NT2/D1 (cell line): ENCODE results near the gene OBSCN.
A peak's percentile ranks its signal among the peaks of the same experiment; 100 is the strongest.

Source experiments
- DNase-seq: peaks from one replicate; pipeline ENCODE4 v3.0.0-alpha.2; 2011; ENCODE audit warnings: low read depth, low spot score
- H3K27me3 ChIP-seq: 2 replicates; pipeline ENCODE4 v1.6.0; 2011; ENCODE audit warnings: mild to moderate bottlenecking; ENCODE audit not compliant: insufficient read length, insufficient read depth
- H3K36me3 ChIP-seq: 2 replicates; pipeline ENCODE4 v1.6.1; 2011; ENCODE audit warnings: mild to moderate bottlenecking, low read length, mixed read lengths; ENCODE audit not compliant: insufficient read depth, insufficient read length
- H3K4me1 ChIP-seq: 2 replicates; pipeline ENCODE4 v1.5.1; 2011; ENCODE audit not compliant: insufficient read depth, insufficient read length
- H3K4me3 ChIP-seq: 2 replicates; pipeline ENCODE4 v1.5.1; 2011; ENCODE audit warnings: low read depth; ENCODE audit not compliant: insufficient read length
- H3K9ac ChIP-seq: 2 replicates; pipeline ENCODE4 v1.6.0; 2011; ENCODE audit warnings: low read depth; ENCODE audit not compliant: insufficient read length
- H3K9me3 ChIP-seq: 2 replicates; pipeline ENCODE4 v1.5.1; 2011; ENCODE audit warnings: mild to moderate bottlenecking, low read length; ENCODE audit not compliant: insufficient read depth
- SUZ12 ChIP-seq: IDR thresholded peaks from 2 replicates; pipeline ENCODE4 v1.6.1; 2011; ENCODE audit not compliant: insufficient read length, insufficient read depth; ENCODE audit errors: extremely low read depth
- YY1 ChIP-seq: IDR thresholded peaks from 2 replicates; pipeline ENCODE4 v1.6.1; 2011; ENCODE audit not compliant: insufficient read length, insufficient read depth
- ZNF274 ChIP-seq: IDR thresholded peaks from 2 replicates; pipeline ENCODE4 v1.6.1; 2011; ENCODE audit warnings: mild to moderate bottlenecking, low read depth, low read length

Gene OBSCN

GRCh38 chr1:228275430-228276173 is 67.8 kb downstream of the OBSCN start:
- Histone ChIP-seq H3K27me3 (peaks cover 7% of the 10 kb centered on the region), H3K4me1 (peaks cover 16% of the 10 kb centered on the region), H3K4me3 (peak overlapping the region; percentile 51), H3K9me3 (no peaks in the 10 kb centered on the region), H3K9ac (peak overlapping the region; percentile 90), H3K36me3 (peaks cover 68% of the 10 kb centered on the region)
- no peak for TF ChIP-seq ZNF274
- no peak for TF ChIP-seq SUZ12
- no peak for TF ChIP-seq YY1
- DNase-seq: peak; percentile 91

GRCh38 chr1:228276174-228276831 is 68.5 kb downstream of the OBSCN start:
- no peak for DNase-seq
- TF ChIP-seq SUZ12 (no peak), YY1 (no peak), ZNF274 (no peak)
- Histone ChIP-seq H3K27me3 (peaks cover 7% of the 10 kb centered on the region), H3K4me1 (peaks cover 16% of the 10 kb centered on the region), H3K9ac (peak overlapping the region; percentile 3), H3K36me3 (peaks cover 75% of the 10 kb centered on the region), H3K9me3 (no peaks in the 10 kb centered on the region), H3K4me3 (no peak overlapping the region)

GRCh38 chr1:228276901-228277490 is 69.2 kb downstream of the OBSCN start:
- Histone ChIP-seq H3K9me3 (no peaks in the 10 kb centered on the region), H3K9ac (no peak overlapping the region), H3K27me3 (peaks cover 7% of the 10 kb centered on the region), H3K36me3 (peaks cover 78% of the 10 kb centered on the region), H3K4me1 (peaks cover 16% of the 10 kb centered on the region), H3K4me3 (no peak overlapping the region)
- TF ChIP-seq ZNF274 (no peak), SUZ12 (no peak), YY1 (no peak)
- DNase-seq: no peak

GRCh38 chr1:228277491-228278431 is 69.9 kb downstream of the OBSCN start:
- Histone ChIP-seq H3K9me3 (no peaks in the 10 kb centered on the region), H3K4me3 (no peak overlapping the region), H3K27me3 (peaks cover 7% of the 10 kb centered on the region), H3K36me3 (peaks cover 78% of the 10 kb centered on the region), H3K9ac (no peak overlapping the region), H3K4me1 (peaks cover 16% of the 10 kb centered on the region)
- TF ChIP-seq SUZ12 (no peak), YY1 (no peak), ZNF274 (no peak)
- no peak for DNase-seq

- no peak overlapping the region for H3K9ac ChIP-seq
- H3K27me3 ChIP-seq: peaks cover 7% of the 10 kb centered on the region
- peaks cover 16% of the 10 kb centered on the region for H3K4me1 ChIP-seq
- peaks cover 78% of the 10 kb centered on the region for H3K36me3 ChIP-seq
- H3K4me3 ChIP-seq: no peak overlapping the region
- no peak for TF ChIP-seq SUZ12
- no peak for TF ChIP-seq YY1
- no peak for TF ChIP-seq ZNF274
- H3K9me3 ChIP-seq: no peaks in the 10 kb centered on the region
- no peak for DNase-seq
Observed at GRCh38 chr1:228278432-228278941, 70.6 kb downstream of the OBSCN start.

- no peak overlapping the region for H3K9ac ChIP-seq
- peaks cover 7% of the 10 kb centered on the region for H3K27me3 ChIP-seq
- no peak overlapping the region for H3K4me3 ChIP-seq
- no peaks in the 10 kb centered on the region for H3K9me3 ChIP-seq
- peaks cover 14% of the 10 kb centered on the region for H3K4me1 ChIP-seq
- DNase-seq: no peak
- H3K36me3 ChIP-seq: peaks cover 78% of the 10 kb centered on the region
- TF ChIP-seq ZNF274 (no peak), SUZ12 (no peak), YY1 (no peak)
Observed at GRCh38 chr1:228279011-228279721, 71.3 kb downstream of the OBSCN start.

- Histone ChIP-seq H3K9ac (no peak overlapping the region), H3K27me3 (peaks cover 6% of the 10 kb centered on the region), H3K4me3 (no peak overlapping the region), H3K9me3 (no peaks in the 10 kb centered on the region), H3K4me1 (peaks cover 10% of the 10 kb centered on the region), H3K36me3 (peaks cover 78% of the 10 kb centered on the region)
- TF ChIP-seq YY1 (no peak), SUZ12 (no peak), ZNF274 (no peak)
- DNase-seq: no peak
Observed at GRCh38 chr1:228279722-228280105, 71.9 kb downstream of the OBSCN start.
